Activated CD8-positive, alpha-beta memory T cell treated with anti-CD3 and anti-CD28 coated beads, Interleukin-2, amount 50 U/mL, for 1 hour (primary cell): ENCODE measurements around the gene LUZP2.

Experiments used
- DNase-seq: peaks from one replicate; pipeline ENCODE4 v3.0.0-alpha.2; 2020; ENCODE audit errors: extremely low read depth

LUZP2 gene

DNA sequence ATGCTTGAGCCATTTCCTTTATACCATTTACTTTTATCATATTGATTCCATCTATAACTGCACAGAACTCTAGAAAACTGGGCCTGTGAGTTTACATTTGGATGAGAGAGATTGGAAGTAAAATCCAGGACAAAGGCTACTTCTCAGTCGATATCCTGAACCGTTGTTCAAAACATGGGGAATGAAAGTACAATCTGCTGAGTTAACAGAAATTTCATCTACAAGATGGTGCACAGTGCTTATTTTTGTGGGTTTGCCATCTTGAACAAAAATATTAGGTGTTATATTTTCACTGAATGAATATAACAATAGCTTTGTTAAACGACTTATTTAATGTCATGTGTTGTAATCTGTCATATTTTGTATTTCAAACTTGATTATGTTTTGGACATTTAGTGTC is 622.6 kb downstream of the LUZP2 start:
- no peak for DNase-seq
